ENCODE data around the gene SCGB1C2.
"Not testable (repeated sequence)": the region's sequence is repeated elsewhere in the genome, so short reads cannot be mapped to it uniquely, and the experiment has no call there.

Gene SCGB1C2

DNA sequence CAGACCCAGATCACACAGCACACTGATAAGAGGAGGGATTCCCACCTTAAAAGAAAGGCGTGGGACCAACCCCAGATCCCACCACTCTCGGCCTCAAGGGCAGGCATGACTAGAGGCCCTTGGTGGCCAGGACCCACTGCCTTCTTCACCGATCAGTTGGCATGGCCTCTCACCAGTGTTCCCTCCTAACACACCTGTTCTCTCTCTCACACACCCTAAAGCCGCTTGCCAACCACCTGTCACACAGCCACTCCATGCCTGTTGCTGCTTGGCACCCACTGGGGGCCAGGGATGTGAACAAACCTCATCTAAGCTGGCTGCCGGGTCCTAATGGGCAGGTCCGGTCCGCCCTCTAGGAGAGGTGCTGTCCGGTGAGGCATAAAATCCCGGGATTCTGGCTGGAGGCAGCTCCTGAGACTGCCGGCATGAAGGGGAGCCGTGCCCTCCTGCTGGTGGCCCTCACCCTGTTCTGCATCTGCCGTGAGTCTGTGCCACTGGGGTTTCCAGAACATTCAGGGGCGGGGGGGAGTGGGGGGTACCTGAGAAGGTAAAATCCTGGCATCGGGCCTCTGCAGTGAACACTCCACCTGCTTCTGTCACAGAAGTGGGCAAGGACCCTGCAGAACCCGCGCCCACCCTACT, at the start of gene SCGB1C2:
Gene SCGB1C2, plus strand, starts transcription at position 404 of the 642 bp plus-strand sequence. Its CDS starts 22 bp downstream, at position 426.
- DNase-seq (ENCODE audit: low spot score): not testable (repeated sequence)

- DNase-seq (ENCODE audit: low spot score): not testable (repeated sequence)
Measured at GRCh38 chr17:113111-113510, 24.3 kb upstream of the SCGB1C2 start.

DNA sequence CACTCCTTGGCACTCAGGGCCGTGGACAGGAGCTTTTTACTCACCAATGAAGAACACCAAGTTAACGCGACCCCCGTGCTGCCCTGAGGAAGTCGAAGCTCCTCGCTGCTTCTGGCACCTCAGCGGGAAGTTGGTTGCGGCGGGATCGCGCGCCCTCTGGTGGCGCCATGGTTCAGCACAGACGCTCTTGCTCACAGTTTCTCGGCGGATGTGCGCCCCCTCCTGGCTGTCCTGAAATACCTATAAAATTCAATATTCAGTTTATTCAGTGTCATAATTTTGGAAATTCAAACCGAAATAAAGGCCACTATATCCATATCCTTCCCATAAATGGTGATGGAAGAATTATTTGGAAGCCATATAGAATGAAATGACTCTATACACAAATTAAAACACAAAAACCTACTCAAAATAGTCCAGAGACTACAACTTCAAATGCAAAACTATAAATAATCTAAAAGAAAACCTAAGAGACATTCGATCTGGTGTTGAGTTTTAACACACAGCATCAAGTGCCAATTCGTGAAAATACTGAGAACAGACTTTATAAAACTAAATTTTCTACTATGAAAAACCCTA, 18.9 kb upstream of the SCGB1C2 start:
- peak; percentile 62 for DNase-seq (ENCODE audit: low spot score)

DNA sequence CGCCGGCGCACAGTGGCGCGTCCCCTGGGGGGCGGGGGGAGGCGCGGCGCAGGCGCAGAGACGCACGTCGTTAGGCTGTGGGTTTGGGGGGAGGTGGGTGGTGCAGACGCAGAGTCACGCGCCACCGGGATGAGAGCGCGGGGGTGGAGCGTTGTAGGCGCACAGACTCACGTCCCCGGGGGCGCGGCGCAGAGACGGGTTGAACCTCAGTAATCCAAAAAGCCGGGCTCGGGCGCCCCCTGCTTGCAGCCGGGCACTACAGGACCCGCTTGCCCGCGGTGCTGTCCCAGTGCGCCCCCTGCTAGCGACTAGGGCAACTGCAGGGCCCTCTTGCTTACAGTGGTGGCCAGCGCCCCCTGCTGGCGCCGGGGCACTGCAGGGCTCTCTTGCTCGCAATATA, 3.4 kb upstream of the SCGB1C2 start:
- not testable (repeated sequence) for DNase-seq (ENCODE audit: low spot score)

- DNase-seq (ENCODE audit: low spot score): peak; percentile 30
Measured at GRCh38 chr17:134332-134785, 3.0 kb upstream of the SCGB1C2 start.

DNA sequence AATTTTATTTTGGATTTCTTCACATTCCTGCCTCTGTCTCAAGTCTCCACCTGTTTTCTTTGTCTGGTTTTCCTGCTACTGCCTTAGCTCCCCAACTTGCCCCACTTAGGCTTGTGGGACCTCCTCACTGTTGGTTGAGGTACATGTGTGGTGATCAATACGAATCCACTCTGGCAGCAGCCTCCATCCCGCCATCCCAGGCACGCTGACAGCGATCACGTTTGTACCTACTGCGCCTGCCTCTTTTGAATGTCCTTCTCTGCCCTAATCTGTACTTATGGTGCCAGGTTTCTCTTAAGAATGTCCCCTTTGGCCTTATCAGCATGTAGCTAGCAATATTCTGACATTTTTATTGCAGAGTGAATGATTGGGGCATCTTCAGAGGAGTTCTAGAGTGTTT, 2.3 kb upstream of the SCGB1C2 start:
- not testable (repeated sequence) for DNase-seq (ENCODE audit: low spot score)

GRCh38 chr17:135895-136294, 1.5 kb upstream of the SCGB1C2 start:
- not testable (repeated sequence) for DNase-seq (ENCODE audit: low spot score)

GRCh38 chr17:136531-136930, 838 bp upstream of the SCGB1C2 start:
- DNase-seq (ENCODE audit: low spot score): peak; percentile 64

DNA sequence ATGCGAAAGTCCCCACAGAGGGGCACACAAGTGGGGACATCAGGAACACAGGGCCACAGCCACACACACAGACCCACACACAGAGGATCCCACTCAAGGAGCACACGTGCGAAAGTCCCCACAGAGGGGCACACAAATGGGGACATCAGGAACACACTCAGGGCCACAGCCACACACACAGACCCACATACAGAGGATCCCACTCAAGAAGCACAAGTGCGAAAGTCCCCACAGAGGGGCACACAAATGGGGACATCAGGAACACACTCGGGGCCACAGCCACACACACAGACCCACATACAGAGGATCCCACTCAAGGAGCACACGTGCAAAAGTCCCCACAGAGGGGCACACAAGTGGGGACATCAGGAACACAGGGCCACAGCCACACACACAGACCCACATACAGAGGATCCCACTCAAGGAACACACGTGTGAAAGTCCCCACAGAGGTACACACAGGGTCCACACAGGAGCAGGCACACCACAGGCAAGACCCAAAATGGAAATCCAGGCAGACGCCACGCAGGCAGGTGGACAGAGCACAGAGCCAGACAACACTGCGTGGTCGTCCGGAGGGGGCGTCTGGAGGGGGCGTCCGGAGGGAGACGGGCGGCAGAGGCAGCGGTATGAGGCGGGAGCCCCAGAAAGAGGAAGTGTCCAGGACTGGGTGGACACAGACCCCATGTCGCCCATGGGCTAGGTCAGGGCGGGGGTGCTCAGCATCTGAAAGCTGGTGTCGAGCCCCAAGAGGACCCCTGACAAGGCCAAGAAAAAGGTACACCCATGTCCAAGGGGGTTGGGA, 2.2 kb downstream of the SCGB1C2 start:
- not testable (repeated sequence) for DNase-seq (ENCODE audit: low spot score)

DNA sequence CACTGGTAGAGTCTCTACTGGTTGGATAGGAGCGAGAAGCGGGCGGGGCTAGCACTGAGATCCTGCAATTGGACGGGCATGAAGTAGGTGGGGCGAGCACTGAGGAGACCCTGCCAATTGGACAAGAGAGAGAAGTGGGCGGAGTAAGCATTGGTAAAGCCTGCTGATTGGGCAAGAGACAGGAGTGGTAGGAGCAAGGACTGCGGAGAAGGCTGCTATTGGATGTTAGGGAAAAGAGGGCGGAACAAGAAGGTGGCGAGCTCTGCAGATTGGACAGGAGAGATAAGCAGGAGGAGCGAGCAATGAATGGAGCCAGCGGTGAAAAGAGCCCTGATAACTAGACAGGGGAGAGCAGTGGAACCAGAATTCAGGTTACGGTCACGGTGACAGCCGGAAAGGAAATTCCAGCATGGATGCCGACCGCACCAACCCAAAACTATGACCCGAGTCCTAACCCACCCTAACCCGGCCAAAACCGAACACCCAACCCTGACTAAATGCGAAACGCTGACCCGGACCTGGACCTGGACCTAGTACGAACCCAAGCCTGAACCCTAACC, 4.8 kb downstream of the SCGB1C2 start:
- peak; percentile 24 for DNase-seq (ENCODE audit: low spot score)

GRCh38 chr17:142876-143784, 5.8 kb downstream of the SCGB1C2 start:
- no peak for DNase-seq (ENCODE audit: low spot score)

- peak; percentile 83 for DNase-seq (ENCODE audit: low spot score)
Measured at GRCh38 chr17:143785-144281, 6.5 kb downstream of the SCGB1C2 start.

- no peak for DNase-seq (ENCODE audit: low spot score)
Measured at GRCh38 chr17:144936-145670, 7.7 kb downstream of the SCGB1C2 start.

DNA sequence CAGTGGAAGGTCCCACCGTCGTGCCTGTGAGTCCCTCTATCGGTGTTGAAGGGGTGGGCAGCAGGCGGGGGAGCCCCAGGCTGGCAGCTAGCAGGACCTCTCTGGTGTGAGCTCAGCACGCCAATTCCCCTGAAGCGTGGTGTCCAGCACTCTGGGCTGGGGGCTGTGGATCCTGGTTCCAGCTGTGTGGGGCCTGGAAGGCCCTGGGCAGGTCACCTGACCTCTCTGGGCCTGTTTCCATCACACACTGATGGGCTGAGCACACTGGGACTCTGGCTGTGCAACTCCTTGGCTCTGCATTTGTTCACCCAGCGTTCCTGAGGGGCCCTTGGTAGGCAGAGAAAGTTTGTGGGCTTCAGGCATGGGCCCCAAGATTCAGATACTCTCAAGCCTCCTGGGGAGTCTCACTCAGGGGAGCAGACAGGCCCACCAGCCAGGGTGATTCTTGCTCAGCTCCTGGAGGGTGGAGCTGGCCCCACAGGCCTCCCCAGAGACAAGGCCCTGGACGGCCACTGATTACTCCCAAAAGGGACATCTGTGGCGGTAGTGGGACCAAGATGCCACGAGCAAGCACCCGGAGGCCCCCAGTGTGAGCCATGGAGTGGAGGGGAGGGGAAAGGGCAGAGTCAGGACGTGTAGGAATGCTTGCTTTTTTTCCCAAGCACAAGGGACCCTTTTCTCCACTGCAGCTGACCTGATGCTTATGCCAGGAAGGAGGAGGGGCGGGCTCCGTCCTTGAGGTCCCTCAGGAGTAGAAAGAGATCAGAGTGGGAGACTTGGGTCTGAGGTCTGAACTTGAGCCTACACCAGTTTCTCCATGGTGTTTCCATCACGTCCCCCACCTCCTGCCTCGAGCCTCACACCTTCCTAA, 8.5 kb downstream of the SCGB1C2 start:
- no peak for DNase-seq (ENCODE audit: low spot score)

- DNase-seq (ENCODE audit: low spot score): no peak
Measured at GRCh38 chr17:146546-146945, 9.2 kb downstream of the SCGB1C2 start.

DNA sequence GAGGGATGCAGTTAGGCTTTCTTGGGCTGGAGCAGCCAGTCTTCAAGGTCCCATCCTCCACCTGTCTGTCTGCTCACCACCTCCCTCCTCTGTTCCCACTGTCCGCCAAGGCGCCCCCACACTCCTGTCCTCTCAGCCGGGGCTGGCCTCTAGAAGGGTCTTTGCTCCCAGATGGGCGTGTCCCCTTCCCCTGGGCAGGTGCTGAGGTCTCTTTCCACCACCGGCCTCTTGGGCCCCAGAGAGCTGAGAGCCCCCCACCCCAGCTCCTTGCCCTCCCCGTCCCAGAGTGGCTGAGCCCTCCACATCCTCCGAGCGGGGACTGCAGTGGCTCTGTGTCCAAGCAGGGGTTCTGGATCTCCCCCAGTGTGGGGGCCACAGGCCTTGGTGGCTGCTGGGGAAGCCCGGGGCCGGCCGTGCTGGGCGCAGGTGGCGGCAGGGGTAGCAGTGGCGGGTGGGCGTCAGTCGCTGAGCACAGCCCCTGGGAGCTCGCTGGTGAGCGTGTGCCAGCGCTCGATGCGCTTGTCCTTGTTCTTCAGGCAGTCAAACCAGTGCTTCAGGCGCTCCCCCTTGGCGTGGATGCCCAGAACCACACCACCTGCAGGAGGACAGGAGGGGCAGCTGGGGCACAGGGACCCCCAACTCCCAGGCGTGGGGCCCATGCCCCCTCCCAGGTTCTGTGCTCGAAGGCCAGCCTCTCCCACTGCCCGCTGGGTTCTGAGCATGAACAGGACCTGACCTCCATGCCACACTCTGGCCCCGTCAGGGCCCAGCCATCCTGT, 9.8 kb downstream of the SCGB1C2 start:
- DNase-seq (ENCODE audit: low spot score): no peak

- no peak for DNase-seq (ENCODE audit: low spot score)
Measured at GRCh38 chr17:147796-148740, 10.7 kb downstream of the SCGB1C2 start.

DNA sequence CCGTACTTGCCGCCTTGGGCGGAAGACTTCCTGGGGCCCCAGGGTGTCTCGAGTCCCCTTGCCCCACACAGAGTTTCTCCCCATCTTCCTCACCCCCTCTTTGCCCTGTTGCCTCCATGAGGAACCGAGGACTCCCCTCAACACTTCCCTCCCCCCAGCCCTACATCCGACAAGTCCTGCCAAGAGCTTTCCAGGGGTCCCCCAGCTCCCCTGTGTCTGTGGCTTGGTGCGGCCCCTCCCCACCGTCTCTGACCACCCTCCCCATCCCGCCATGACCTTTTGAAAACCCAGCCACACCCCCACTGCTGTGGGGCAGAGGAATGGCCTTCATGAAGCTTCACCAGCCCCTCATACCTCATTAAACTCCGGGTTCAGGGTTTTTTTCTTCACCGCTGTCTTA, 11.4 kb downstream of the SCGB1C2 start:
- no peak for DNase-seq (ENCODE audit: low spot score)

Measured in activated CD4-positive, alpha-beta T cell treated with anti-CD3 and anti-CD28 coated beads, Interleukin-2, Interleukin-4, amounts not matched to agents 100 ng/mL and 50 ng/mL, durations not matched to agents 16 hours and 8 hours (primary cell).